ENCODE results near the gene MAML2. TPM values are rescaled to one million over a fixed set of nuclear protein-coding genes. Genes with fewer than 3 reads are reported as not detected.
A peak's percentile ranks its signal among the peaks of the same experiment; 100 is the strongest.

Gene MAML2
- total RNA-seq (2014; rRNA removed; shearing (Covaris generic)) (5.7 and 7.1 TPM in 2 replicates), polyA plus RNA-seq (2016; fragmentation: Nextera tagmentation; extraction: Ambion mirVana) (1.7 and 2.0 TPM in 2 replicates)
- long read RNA-seq = 0 reads

DNA sequence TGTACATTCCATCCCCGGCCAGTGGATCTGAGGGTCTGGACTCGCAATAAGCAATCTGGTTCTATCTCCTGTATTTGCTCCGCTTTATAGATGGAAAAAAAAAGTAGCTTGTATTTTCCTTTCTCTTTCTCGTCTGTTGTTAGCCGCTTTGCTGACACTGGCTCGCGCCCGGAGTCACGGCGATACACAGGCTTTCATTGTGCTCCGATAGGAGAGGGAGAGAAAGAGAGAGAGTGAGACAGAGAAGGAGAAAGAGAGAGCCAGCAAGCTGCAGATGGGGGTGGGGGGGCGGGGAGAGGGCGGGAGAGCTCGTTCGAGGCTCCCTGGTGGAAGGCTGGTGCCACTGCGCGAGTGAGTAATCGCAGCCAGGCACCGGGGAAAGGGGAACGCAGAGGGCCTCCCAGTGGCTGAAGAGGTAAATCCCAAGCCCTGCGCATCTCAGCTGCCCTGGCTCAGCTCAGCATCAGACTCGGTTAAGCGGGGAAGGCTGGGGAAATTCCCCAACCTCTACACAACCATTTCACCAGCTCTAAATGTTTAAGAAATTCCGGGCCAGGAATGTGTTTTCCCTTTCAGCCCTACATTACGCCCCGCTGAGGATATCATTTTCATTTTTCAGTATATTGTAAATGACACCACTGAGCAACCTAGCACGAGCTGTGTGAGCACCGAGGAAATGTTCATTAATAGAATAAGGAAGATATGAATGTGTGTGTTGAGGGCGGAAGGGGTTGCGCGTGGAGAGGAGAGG, at the start of gene MAML2:
MAML2 (minus strand) TSS at position 235 of the 751 bp plus-strand sequence. CDS start 1,300 bp downstream, outside the sequence.
- H3K36me3 ChIP-seq (ENCODE audit: insufficient read depth) = no peaks in the 10 kb centered on the region
- H3K79me2 ChIP-seq (replicated peaks; ENCODE audit: insufficient read depth) = peaks cover 33% of the 10 kb centered on the region
- peak within 1 kb of the TSS; percentile 41; the same call in 1 of the 2 replicates for H3K27ac ChIP-seq (ENCODE audit: low read depth)
- ATAC-seq (peak; percentile 96), DNase-seq (ENCODE audit: low spot score) (peak; percentile 98)
- peak within 1 kb of the TSS; percentile 72 for H3K4me3 ChIP-seq
- Mint-ChIP-seq H3K27ac (peak within 1 kb of the TSS; percentile 12), H3K4me3 (peak within 1 kb of the TSS; percentile 89), H3K27me3 (ENCODE audit: insufficient read depth, low read depth, poor library complexity) (peaks cover 6% of the 10 kb centered on the region), H3K9me3 (no peaks in the 10 kb centered on the region), H3K36me3 (ENCODE audit: low read depth) (no peaks in the 10 kb centered on the region), H3K4me1 (peaks cover 35% of the 10 kb centered on the region)
- no peaks in the 10 kb centered on the region for H3F3A ChIP-seq (replicated peaks; ENCODE audit: low read depth)
- H2AFZ ChIP-seq = peak within 1 kb of the TSS; percentile 86
- no peaks in the 10 kb centered on the region for H4K20me1 ChIP-seq (replicated peaks; ENCODE audit: insufficient read depth)
- TF ChIP-seq POLR2AphosphoS5 (IDR thresholded peaks at IDR 0.05; ENCODE audit: low read depth) (0 out of 2 replicates have a peak, but pooled peaks have one; percentile 28), ZNF331 (CRISPR knock-in tag; IDR thresholded peaks at IDR 0.05; ENCODE audit: low read depth) (peak; percentile 84), JUNB (IDR thresholded peaks at IDR 0.05; ENCODE audit: unreplicated experiment) (no peak)
- TF ChIP-seq, protein P1, sequence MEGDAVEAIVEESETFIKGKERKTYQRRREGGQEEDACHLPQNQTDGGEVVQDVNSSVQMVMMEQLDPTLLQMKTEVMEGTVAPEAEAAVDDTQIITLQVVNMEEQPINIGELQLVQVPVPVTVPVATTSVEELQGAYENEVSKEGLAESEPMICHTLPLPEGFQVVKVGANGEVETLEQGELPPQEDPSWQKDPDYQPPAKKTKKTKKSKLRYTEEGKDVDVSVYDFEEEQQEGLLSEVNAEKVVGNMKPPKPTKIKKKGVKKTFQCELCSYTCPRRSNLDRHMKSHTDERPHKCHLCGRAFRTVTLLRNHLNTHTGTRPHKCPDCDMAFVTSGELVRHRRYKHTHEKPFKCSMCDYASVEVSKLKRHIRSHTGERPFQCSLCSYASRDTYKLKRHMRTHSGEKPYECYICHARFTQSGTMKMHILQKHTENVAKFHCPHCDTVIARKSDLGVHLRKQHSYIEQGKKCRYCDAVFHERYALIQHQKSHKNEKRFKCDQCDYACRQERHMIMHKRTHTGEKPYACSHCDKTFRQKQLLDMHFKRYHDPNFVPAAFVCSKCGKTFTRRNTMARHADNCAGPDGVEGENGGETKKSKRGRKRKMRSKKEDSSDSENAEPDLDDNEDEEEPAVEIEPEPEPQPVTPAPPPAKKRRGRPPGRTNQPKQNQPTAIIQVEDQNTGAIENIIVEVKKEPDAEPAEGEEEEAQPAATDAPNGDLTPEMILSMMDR (conservative IDR thresholded peaks at IDR 0.05; ENCODE audit: low read depth in 2 of 2) = peak; percentile 49 to 92
- peak within 1 kb of the TSS; percentile 91 for H3K4me2 ChIP-seq
- peaks cover 8% of the 10 kb centered on the region; the same call in 1 of the 2 replicates for H3K27me3 ChIP-seq (ENCODE audit: insufficient read depth)
- peaks cover 30% of the 10 kb centered on the region for H3K4me1 ChIP-seq (ENCODE audit: insufficient read depth)
- H3K9me2 ChIP-seq (ENCODE audit: insufficient read depth) = no peaks in the 10 kb centered on the region

DNA sequence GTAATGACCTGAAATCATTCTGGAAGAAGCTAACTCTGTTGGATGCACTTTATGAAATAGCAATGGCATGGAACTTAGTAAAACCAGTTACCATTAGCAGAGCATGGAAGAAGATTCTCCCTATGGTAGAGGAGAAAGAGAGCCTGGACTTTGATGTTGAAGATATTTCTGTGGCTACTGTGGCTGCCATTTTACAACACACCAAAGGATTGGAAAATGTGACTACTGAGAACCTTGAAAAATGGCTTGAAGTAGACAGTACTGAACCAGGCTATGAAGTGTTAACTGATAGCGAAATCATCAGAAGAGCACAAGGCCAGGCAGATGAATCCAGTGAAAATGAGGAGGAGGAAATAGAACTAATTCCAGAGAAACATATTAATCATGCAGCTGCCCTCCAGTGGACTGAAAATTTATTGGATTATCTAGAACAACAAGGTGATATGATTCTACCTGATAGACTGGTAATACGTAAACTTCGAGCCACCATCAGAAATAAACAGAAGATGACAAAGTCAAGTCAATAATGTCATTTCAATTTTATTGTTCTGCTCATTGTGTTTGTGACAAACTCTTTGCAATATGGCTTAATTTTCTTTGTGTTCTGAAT, 48.8 kb upstream of the MAML2 start:
- no peaks in the 10 kb centered on the region for H4K20me1 ChIP-seq (replicated peaks; ENCODE audit: insufficient read depth)
- H3K4me1 Mint-ChIP-seq = peaks cover 11% of the 10 kb centered on the region
- H3K27ac ChIP-seq (ENCODE audit: low read depth) = no peak overlapping the region
- DNase-seq (ENCODE audit: low spot score) = no peak
- no peaks in the 10 kb centered on the region for H3K27me3 ChIP-seq (ENCODE audit: insufficient read depth)
- H3K4me3 Mint-ChIP-seq = no peak overlapping the region
- H3K79me2 ChIP-seq (replicated peaks; ENCODE audit: insufficient read depth) = peaks cover 31% of the 10 kb centered on the region
- ATAC-seq = no peak
- no peak overlapping the region for H2AFZ ChIP-seq
- H3F3A ChIP-seq (replicated peaks; ENCODE audit: low read depth) = peaks cover 5% of the 10 kb centered on the region; the same call in 1 of the 2 replicates
- H3K36me3 ChIP-seq (ENCODE audit: insufficient read depth) = no peaks in the 10 kb centered on the region
- H3K9me2 ChIP-seq (ENCODE audit: insufficient read depth) = no peaks in the 10 kb centered on the region
- H3K36me3 Mint-ChIP-seq (ENCODE audit: low read depth) = peaks cover 15% of the 10 kb centered on the region; the same call in 2 of the 3 replicates
- H3K4me2 ChIP-seq = no peak overlapping the region
- H3K27ac Mint-ChIP-seq = no peak overlapping the region
- H3K4me1 ChIP-seq (ENCODE audit: insufficient read depth) = 0 out of 2 replicates have a peak, but pooled peaks cover 11% of the 10 kb centered on the region
- H3K9me3 Mint-ChIP-seq = peaks cover 10% of the 10 kb centered on the region; the same call in 2 of the 3 replicates
- H3K27me3 Mint-ChIP-seq (ENCODE audit: insufficient read depth, low read depth, poor library complexity) = peaks cover 1% of the 10 kb centered on the region
- H3K4me3 ChIP-seq = no peak overlapping the region
- TF ChIP-seq STAT1 (IDR thresholded peaks at IDR 0.05; ENCODE audit: unreplicated experiment) (no peak), NANOG (IDR thresholded peaks at IDR 0.05; ENCODE audit: borderline replicate concordance) (no peak), EZH2 (IDR thresholded peaks at IDR 0.05; ENCODE audit: low read depth, unreplicated experiment) (no peak), POLR2AphosphoS5 (IDR thresholded peaks at IDR 0.05; ENCODE audit: low read depth) (no peak), EZH2phosphoT487 (IDR thresholded peaks at IDR 0.05; ENCODE audit: unreplicated experiment) (no peak)
- TF ChIP-seq, protein P2, sequence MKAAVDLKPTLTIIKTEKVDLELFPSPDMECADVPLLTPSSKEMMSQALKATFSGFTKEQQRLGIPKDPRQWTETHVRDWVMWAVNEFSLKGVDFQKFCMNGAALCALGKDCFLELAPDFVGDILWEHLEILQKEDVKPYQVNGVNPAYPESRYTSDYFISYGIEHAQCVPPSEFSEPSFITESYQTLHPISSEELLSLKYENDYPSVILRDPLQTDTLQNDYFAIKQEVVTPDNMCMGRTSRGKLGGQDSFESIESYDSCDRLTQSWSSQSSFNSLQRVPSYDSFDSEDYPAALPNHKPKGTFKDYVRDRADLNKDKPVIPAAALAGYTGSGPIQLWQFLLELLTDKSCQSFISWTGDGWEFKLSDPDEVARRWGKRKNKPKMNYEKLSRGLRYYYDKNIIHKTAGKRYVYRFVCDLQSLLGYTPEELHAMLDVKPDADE (IDR thresholded peaks at IDR 0.05) = no peak
- TF ChIP-seq, protein P3, sequence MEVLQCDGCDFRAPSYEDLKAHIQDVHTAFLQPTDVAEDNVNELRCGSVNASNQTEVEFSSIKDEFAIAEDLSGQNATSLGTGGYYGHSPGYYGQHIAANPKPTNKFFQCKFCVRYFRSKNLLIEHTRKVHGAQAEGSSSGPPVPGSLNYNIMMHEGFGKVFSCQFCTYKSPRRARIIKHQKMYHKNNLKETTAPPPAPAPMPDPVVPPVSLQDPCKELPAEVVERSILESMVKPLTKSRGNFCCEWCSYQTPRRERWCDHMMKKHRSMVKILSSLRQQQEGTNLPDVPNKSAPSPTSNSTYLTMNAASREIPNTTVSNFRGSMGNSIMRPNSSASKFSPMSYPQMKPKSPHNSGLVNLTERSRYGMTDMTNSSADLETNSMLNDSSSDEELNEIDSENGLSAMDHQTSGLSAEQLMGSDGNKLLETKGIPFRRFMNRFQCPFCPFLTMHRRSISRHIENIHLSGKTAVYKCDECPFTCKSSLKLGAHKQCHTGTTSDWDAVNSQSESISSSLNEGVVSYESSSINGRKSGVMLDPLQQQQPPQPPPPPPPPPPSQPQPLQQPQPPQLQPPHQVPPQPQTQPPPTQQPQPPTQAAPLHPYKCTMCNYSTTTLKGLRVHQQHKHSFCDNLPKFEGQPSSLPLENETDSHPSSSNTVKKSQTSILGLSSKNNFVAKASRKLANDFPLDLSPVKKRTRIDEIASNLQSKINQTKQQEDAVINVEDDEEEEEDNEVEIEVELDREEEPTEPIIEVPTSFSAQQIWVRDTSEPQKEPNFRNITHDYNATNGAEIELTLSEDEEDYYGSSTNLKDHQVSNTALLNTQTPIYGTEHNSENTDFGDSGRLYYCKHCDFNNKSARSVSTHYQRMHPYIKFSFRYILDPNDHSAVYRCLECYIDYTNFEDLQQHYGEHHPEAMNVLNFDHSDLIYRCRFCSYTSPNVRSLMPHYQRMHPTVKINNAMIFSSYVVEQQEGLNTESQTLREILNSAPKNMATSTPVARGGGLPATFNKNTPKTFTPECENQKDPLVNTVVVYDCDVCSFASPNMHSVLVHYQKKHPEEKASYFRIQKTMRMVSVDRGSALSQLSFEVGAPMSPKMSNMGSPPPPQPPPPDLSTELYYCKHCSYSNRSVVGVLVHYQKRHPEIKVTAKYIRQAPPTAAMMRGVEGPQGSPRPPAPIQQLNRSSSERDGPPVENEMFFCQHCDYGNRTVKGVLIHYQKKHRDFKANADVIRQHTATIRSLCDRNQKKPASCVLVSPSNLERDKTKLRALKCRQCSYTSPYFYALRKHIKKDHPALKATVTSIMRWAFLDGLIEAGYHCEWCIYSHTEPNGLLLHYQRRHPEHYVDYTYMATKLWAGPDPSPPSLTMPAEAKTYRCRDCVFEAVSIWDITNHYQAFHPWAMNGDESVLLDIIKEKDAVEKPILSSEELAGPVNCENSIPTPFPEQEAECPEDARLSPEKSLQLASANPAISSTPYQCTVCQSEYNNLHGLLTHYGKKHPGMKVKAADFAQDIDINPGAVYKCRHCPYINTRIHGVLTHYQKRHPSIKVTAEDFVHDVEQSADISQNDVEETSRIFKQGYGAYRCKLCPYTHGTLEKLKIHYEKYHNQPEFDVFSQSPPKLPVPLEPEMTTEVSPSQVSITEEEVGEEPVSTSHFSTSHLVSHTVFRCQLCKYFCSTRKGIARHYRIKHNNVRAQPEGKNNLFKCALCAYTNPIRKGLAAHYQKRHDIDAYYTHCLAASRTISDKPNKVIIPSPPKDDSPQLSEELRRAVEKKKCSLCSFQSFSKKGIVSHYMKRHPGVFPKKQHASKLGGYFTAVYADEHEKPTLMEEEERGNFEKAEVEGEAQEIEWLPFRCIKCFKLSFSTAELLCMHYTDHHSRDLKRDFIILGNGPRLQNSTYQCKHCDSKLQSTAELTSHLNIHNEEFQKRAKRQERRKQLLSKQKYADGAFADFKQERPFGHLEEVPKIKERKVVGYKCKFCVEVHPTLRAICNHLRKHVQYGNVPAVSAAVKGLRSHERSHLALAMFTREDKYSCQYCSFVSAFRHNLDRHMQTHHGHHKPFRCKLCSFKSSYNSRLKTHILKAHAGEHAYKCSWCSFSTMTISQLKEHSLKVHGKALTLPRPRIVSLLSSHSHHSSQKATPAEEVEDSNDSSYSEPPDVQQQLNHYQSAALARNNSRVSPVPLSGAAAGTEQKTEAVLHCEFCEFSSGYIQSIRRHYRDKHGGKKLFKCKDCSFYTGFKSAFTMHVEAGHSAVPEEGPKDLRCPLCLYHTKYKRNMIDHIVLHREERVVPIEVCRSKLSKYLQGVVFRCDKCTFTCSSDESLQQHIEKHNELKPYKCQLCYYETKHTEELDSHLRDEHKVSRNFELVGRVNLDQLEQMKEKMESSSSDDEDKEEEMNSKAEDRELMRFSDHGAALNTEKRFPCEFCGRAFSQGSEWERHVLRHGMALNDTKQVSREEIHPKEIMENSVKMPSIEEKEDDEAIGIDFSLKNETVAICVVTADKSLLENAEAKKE (CRISPR knock-in tag; IDR thresholded peaks at IDR 0.05) = no peak

All from GM23338 (cell line).